ENCODE measurements around the gene HACL1.

HACL1 gene

DNA sequence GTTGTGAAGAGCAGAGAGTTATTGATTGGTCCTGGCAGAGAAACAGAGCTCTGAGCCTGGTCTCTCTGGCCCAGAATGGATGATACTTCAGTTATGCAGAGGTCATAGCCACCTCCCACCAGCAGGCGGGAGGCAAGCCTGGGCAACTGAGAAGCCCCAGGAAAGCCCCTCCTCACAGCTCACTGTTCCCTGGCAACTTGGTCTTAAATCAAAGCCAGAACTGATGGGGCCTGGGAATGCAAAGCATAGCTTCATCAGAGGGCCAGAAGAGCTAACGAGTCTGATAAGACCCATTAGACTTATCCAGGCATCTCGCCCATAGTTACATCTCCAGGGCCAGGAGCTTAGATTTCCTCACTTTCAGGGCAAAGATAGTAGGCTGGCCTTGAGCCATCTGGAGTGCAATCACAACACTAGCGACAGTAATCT, 74.3 kb downstream of the HACL1 start:
- H3K27me3 ChIP-seq (ENCODE audit: control insufficient read depth, insufficient read depth, low read length) = no peaks in the 10 kb centered on the region; the same call in 1 of the 2 replicates
- WGBS (ENCODE audit: insufficient coverage, insufficient read length) = no CpG with 5 or more reads among the region's 4 CpGs
- no peaks in the 10 kb centered on the region for H3K9me3 ChIP-seq (ENCODE audit: control insufficient read depth, insufficient read depth, low read length)
- no peaks in the 10 kb centered on the region for H3K36me3 ChIP-seq (ENCODE audit: control insufficient read depth, insufficient read depth, low read length)
- peak; percentile 48 for DNase-seq (ENCODE audit: low read depth, low spot score)
- H3K4me3 ChIP-seq (ENCODE audit: low read length) = no peak overlapping the region
- no peak overlapping the region for H3K27ac ChIP-seq (ENCODE audit: low read length)
- no peaks in the 10 kb centered on the region; the same call in 1 of the 2 replicates for H3K4me1 ChIP-seq (ENCODE audit: control insufficient read depth, insufficient read depth, low read length)

DNA sequence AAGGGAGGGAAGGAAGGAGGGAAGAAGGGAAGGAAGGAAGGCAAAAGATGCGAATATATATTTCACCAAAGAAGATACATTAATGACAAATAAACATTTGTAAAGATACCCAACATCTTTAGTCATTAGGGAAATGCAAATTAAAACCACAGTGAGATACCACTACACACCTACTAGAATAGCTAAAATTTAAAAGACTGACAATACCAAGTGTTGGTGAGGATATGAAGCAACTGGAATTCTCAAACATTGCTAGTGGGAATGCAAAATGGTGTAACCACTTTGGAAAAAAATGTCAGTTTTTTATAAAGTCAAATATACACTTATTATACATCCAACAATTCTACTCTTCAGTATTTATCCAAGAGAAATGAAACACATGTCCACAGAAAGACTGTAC, 75.6 kb downstream of the HACL1 start:
- Histone ChIP-seq H3K27me3 (ENCODE audit: control insufficient read depth, insufficient read depth, low read length) (no peaks in the 10 kb centered on the region; the same call in 1 of the 2 replicates), H3K36me3 (ENCODE audit: control insufficient read depth, insufficient read depth, low read length) (no peaks in the 10 kb centered on the region), H3K27ac (ENCODE audit: low read length) (no peak overlapping the region), H3K9me3 (ENCODE audit: control insufficient read depth, insufficient read depth, low read length) (no peaks in the 10 kb centered on the region), H3K4me1 (ENCODE audit: control insufficient read depth, insufficient read depth, low read length) (peaks cover 1% of the 10 kb centered on the region), H3K4me3 (ENCODE audit: low read length) (no peak overlapping the region)
- WGBS (ENCODE audit: insufficient coverage, insufficient read length) = no CpG with 5 or more reads among the region's 1 CpG
- no peak for DNase-seq (ENCODE audit: low read depth, low spot score)

DNA sequence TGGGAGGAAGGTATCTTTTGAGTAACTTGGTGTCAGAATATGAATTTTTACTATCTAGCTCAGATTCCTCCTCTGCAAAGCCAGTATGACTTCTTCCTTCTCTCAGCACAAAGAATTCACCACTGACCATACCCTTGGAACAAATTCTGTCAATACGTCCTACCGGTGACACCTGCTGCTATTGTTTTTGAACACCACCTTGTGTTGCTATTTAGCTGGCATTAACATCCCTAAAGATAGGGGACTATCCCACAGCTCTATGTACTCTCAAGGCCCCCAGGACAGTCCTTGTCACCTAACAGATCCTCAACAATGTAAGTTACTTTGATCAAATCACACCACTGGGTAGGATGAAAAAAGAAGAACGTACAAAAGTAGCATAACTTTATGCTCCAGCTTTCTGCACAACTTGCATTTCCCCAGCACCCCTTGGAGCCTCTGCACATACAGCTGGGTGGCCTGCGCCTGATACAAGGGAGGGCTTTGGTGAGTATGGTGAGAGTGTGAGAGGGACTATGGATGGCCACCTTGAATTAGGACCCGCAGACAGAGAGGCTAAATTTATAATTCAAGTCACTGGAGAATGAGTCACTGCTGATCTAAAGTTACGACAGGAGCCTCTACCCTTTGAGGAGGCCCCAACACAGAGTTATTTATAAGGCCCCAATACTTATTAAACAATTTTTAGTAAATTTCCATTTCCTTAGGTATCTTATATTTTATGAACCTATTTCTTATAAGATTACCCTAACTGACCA, 77.5 kb downstream of the HACL1 start:
- Histone ChIP-seq H3K4me3 (ENCODE audit: low read length) (no peak overlapping the region), H3K36me3 (ENCODE audit: control insufficient read depth, insufficient read depth, low read length) (no peaks in the 10 kb centered on the region), H3K27me3 (ENCODE audit: control insufficient read depth, insufficient read depth, low read length) (no peaks in the 10 kb centered on the region; the same call in 1 of the 2 replicates), H3K4me1 (ENCODE audit: control insufficient read depth, insufficient read depth, low read length) (peaks cover 3% of the 10 kb centered on the region), H3K27ac (ENCODE audit: low read length) (no peak overlapping the region), H3K9me3 (ENCODE audit: control insufficient read depth, insufficient read depth, low read length) (no peaks in the 10 kb centered on the region)
- DNase-seq (ENCODE audit: low read depth, low spot score) = no peak
- no CpG with 5 or more reads among the region's 6 CpGs for WGBS (ENCODE audit: insufficient coverage, insufficient read length)

DNA sequence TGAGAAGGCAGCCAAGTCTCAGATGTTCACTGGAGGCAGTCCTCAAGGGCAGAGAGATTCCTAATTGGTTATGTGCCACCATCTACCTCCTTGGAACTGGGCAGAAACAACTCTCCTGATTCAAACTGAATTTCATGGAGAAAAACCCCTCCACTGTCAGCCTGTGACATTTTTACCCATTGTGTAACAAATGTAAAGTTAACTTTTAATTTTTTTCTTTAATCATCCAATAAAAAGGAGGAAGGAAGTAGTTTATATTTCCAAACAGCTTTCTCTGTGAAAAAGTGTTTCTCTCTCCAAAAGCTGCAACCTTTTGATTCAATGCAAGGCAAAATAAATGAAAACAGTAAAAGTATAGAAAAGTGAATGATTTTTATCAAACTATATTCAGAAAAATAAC, 79.4 kb downstream of the HACL1 start:
- H3K27ac ChIP-seq (ENCODE audit: low read length) = no peak overlapping the region
- H3K4me1 ChIP-seq (ENCODE audit: control insufficient read depth, insufficient read depth, low read length) = peaks cover 3% of the 10 kb centered on the region
- H3K4me3 ChIP-seq (ENCODE audit: low read length) = no peak overlapping the region
- H3K36me3 ChIP-seq (ENCODE audit: control insufficient read depth, insufficient read depth, low read length) = no peaks in the 10 kb centered on the region
- H3K9me3 ChIP-seq (ENCODE audit: control insufficient read depth, insufficient read depth, low read length) = no peaks in the 10 kb centered on the region
- DNase-seq (ENCODE audit: low read depth, low spot score) = no peak
- H3K27me3 ChIP-seq (ENCODE audit: control insufficient read depth, insufficient read depth, low read length) = no peaks in the 10 kb centered on the region; the same call in 1 of the 2 replicates

DNA sequence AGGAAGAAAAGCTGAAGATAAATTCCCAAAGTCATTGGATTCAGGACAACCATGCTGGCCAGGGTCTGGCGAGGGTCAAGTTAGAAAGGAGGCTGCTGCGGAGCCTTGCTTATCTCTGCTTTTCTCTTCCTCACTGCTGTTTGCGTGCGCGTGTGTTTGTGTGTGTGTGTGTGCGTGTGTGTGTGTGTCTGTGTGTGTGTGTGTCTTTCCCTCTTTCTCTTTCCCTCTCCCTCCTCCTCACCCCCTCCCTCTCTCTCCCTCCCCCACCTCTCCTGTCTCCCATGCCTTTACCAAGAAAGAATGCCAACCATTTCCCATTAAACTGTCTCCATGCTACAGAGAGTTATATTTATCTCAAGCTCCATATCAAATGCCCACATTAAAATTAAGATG, 79.8 kb downstream of the HACL1 start, which contains the start of gene COLQ:
TSS of gene COLQ (minus strand) at position 134 of the 393 bp plus-strand sequence. CDS start at position 53, 81 bp downstream.
- peaks cover 3% of the 10 kb centered on the region for H3K4me1 ChIP-seq (ENCODE audit: control insufficient read depth, insufficient read depth, low read length)
- H3K27ac ChIP-seq (ENCODE audit: low read length) = no peak within 1 kb of the TSS
- no peaks in the 10 kb centered on the region; the same call in 1 of the 2 replicates for H3K27me3 ChIP-seq (ENCODE audit: control insufficient read depth, insufficient read depth, low read length)
- H3K36me3 ChIP-seq (ENCODE audit: control insufficient read depth, insufficient read depth, low read length) = no peaks in the 10 kb centered on the region
- DNase-seq (ENCODE audit: low read depth, low spot score) = no peak
- no peak within 1 kb of the TSS for H3K4me3 ChIP-seq (ENCODE audit: low read length)
- H3K9me3 ChIP-seq (ENCODE audit: control insufficient read depth, insufficient read depth, low read length) = no peaks in the 10 kb centered on the region
- no CpG with 5 or more reads among the region's 6 CpGs for WGBS (ENCODE audit: insufficient coverage, insufficient read length)

DNA sequence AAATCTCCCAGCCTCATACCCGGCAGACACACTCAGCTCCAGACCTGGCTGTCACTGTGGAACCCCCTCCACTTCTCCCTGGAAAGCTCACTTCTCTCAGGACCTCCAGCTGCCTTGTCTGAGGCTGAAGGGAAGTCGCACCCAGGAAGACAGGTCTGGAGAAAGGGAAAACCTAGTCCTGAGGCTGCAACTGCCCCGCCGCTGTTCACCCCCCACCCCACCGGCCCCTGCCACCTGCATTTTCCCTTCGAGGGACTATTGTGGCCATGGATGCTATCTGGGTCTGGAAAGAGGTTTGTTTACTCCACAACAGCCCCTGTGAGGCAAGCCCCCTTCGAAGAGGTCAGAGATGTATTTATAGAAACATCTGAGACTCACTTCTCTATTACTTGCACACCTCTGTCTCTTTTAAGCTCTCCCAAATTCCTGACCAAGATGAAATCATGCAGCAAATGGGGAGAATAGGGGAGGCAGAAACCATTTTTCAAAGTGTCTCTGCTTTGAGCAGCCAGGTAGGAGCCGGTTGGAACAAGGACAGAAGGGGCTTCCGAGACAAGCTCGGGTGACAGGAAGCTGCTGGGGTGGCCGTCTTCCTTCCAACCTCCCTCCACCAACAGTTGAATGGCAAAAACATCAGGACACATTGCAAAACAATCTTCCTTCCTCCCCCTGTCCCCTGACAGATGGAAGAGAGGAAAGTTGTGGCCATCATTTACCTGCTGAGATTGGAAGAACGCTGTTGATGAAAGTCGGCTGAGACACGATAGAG, 80.4 kb downstream of the HACL1 start:
- H3K4me1 ChIP-seq (ENCODE audit: control insufficient read depth, insufficient read depth, low read length) = peaks cover 3% of the 10 kb centered on the region
- H3K27me3 ChIP-seq (ENCODE audit: control insufficient read depth, insufficient read depth, low read length) = no peaks in the 10 kb centered on the region; the same call in 1 of the 2 replicates
- no peak overlapping the region for H3K27ac ChIP-seq (ENCODE audit: low read length)
- WGBS (ENCODE audit: insufficient coverage, insufficient read length) = no CpG with 5 or more reads among the region's 14 CpGs
- no peaks in the 10 kb centered on the region for H3K36me3 ChIP-seq (ENCODE audit: control insufficient read depth, insufficient read depth, low read length)
- H3K9me3 ChIP-seq (ENCODE audit: control insufficient read depth, insufficient read depth, low read length) = no peaks in the 10 kb centered on the region
- H3K4me3 ChIP-seq (ENCODE audit: low read length) = no peak overlapping the region
- DNase-seq (ENCODE audit: low read depth, low spot score) = no peak

DNA sequence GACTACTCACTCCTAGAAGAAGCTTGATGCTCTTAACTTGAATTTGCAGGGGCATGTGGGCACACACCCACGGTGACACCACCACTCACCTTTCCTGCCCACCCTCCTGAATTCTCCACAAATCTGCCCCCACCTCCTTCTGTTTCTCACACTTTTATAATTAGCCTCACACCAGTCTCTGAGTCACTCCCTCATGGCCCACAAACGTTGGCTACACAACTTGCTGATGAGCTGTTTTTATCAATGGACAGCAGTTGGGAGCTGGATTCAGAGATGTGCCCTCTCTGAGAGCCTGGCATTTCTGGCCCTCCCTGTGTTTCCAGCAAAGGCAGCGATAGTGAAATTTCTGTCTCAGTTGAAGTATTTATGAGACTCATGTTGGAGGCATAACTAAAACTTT, 81.2 kb downstream of the HACL1 start:
- H3K36me3 ChIP-seq (ENCODE audit: control insufficient read depth, insufficient read depth, low read length) = no peaks in the 10 kb centered on the region
- DNase-seq (ENCODE audit: low read depth, low spot score) = no peak
- no peaks in the 10 kb centered on the region; the same call in 1 of the 2 replicates for H3K27me3 ChIP-seq (ENCODE audit: control insufficient read depth, insufficient read depth, low read length)
- no peak overlapping the region for H3K4me3 ChIP-seq (ENCODE audit: low read length)
- no peaks in the 10 kb centered on the region for H3K9me3 ChIP-seq (ENCODE audit: control insufficient read depth, insufficient read depth, low read length)
- WGBS (ENCODE audit: insufficient coverage, insufficient read length) = no CpG with 5 or more reads among the region's 3 CpGs
- peaks cover 3% of the 10 kb centered on the region for H3K4me1 ChIP-seq (ENCODE audit: control insufficient read depth, insufficient read depth, low read length)
- H3K27ac ChIP-seq (ENCODE audit: low read length) = no peak overlapping the region

DNA sequence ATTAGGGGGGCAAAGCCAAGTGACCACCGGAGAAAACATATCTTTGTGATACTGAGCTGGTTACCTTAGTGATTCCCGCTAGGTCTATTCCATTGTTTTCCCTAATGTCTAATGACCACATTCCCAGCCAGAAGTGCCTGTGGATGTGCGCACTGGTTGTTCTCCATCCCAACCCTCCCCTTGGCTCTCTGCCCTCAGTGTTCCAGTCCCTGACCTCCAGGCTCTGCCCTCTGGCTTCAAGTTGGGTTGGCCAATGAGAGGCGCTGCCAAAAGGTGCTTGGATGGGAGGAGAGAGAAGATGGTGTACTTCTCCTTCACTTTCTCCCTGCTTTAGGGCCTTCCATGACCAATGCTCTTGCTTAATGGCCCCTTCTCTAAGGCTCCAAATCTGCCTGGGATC, 82.3 kb downstream of the HACL1 start:
- no CpG with 5 or more reads among the region's 4 CpGs for WGBS (ENCODE audit: insufficient coverage, insufficient read length)
- no peak for DNase-seq (ENCODE audit: low read depth, low spot score)

DNA sequence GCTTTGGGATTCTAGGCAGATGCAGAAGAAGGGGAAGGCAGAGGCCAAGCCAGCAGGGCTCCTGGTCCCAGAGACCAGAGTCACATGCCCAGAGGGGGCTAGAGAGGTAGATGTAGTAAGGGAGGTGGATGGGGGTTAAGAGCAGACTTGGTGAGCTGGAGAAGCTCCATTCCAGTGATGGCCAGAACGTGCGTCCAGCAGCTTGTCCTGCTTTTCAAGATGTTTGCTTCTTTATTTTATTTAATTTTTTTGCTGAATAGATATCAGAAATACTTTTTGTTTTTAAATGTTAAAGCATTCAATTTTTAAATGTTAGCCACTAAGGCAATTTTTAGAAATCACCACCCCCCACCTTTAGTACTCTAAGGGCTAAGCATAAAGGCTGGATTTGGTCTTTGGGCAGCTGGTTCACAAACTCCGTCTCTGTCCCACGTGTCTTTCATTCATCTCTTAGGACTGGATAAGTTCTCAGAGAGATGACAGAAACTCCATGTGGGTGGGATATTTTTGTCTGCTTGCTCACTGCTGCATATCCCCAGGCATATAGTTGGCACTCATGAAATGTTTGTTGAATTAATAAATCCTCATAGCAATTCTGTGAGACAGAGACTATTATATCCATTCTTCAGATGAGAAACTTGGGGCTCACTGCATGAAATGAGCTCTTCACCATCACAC, 86.6 kb downstream of the HACL1 start:
- no peak for DNase-seq (ENCODE audit: low read depth, low spot score)
- no CpG with 5 or more reads among the region's 4 CpGs for WGBS (ENCODE audit: insufficient coverage, insufficient read length)
- Histone ChIP-seq H3K27ac (ENCODE audit: low read length) (no peak overlapping the region), H3K9me3 (ENCODE audit: control insufficient read depth, insufficient read depth, low read length) (no peaks in the 10 kb centered on the region), H3K36me3 (ENCODE audit: control insufficient read depth, insufficient read depth, low read length) (no peaks in the 10 kb centered on the region), H3K4me3 (ENCODE audit: low read length) (no peak overlapping the region), H3K27me3 (ENCODE audit: control insufficient read depth, insufficient read depth, low read length) (no peaks in the 10 kb centered on the region), H3K4me1 (ENCODE audit: control insufficient read depth, insufficient read depth, low read length) (no peaks in the 10 kb centered on the region)

More for the DNA sequence above, 82.3 kb downstream of the HACL1 start:
- no peak overlapping the region for H3K4me3 ChIP-seq (ENCODE audit: low read length)
- no peaks in the 10 kb centered on the region; the same call in 1 of the 2 replicates for H3K27me3 ChIP-seq (ENCODE audit: control insufficient read depth, insufficient read depth, low read length)
- no peak overlapping the region for H3K27ac ChIP-seq (ENCODE audit: low read length)
- H3K36me3 ChIP-seq (ENCODE audit: control insufficient read depth, insufficient read depth, low read length) = no peaks in the 10 kb centered on the region
- peaks cover 3% of the 10 kb centered on the region for H3K4me1 ChIP-seq (ENCODE audit: control insufficient read depth, insufficient read depth, low read length)
- H3K9me3 ChIP-seq (ENCODE audit: control insufficient read depth, insufficient read depth, low read length) = no peaks in the 10 kb centered on the region

Measured in iPS DF 6.9 (cell line).